Stimulated activated CD8-positive, alpha-beta memory T cell treated with anti-CD3 and anti-CD28 coated beads, Interleukin-4, amount 100 ng/mL, for 24 hours (primary cell): Measurements from ENCODE around the gene SSNA1.

Source experiments
- DNase-seq: peaks from one replicate; pipeline ENCODE4 v3.0.0-alpha.2; 2020; ENCODE audit warnings: low read depth

SSNA1 gene

GRCh38 chr9:137182836-137183235 is 5.6 kb upstream of the SSNA1 start:
- no peak for DNase-seq

- DNase-seq, result no peak
Measured at GRCh38 chr9:137183980-137184595, 4.4 kb upstream of the SSNA1 start.

GRCh38 chr9:137184881-137185660 is 3.4 kb upstream of the SSNA1 start:
- DNase-seq, result no peak

DNA sequence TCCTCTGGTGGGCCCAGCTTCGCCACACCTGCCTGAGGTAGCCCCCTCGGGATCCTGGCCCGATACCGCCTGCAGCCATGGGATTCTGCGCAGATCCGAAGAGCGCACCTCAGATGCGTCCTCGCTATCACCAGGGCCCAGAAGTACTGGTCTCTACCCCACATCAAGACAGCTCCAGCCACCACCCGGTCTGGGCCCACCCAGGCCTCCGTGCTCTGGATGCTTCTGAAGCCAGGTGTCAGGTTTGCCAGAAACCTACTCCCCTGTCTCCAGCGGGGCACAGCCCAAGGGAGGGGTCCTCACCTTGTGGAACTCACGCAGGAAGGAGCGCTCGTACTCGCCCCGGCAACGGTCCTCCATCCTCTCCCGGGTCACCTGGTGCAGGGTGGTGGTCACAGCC is 2.6 kb upstream of the SSNA1 start:
- DNase-seq, result no peak

GRCh38 chr9:137186385-137186784 is 2.1 kb upstream of the SSNA1 start:
- DNase-seq, result no peak

DNA sequence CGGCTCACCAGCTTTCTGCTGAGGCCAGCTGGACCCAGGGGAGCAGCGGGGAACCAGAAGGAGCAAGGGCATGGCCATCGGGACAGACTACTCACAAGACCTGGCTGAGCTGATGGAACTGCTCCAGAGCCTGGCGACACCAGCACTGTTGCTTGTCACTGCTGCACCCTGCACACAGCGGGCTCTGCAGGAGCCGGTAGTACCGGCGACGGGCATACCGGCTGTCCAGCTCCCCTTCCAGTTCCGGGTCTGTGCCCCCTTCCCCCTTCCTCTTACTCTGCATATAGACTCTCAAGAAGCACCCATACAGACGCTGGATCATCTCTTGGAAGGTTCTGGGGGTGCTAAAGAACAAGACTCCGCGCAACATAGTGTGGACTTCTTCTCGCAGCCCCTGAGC is 1.1 kb upstream of the SSNA1 start:
- DNase-seq, result no peak

DNA sequence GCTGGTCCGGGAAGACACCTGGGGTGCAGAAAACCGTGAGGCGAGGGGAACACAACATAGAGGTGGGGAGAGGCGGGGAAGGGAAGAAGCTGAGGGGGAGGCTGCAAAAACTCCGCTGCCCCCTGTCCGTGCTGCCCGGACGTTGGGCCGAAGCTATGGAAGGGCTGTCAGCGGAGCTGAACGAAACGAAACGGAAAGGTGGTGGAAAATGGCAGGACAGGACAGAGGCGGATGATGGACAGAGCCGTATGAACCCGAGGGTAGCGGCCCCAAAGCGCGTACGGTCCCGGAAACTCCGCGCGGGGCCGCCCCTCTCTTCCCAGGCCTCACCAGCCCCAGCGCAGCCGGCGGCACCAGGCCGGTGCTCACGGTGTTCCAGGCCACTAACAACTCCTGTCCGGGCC is 388 bp upstream of the SSNA1 start:
- DNase-seq, result no peak

- no peak for DNase-seq
Measured at GRCh38 chr9:137189297-137190295, 1.1 kb downstream of the SSNA1 start.

DNA sequence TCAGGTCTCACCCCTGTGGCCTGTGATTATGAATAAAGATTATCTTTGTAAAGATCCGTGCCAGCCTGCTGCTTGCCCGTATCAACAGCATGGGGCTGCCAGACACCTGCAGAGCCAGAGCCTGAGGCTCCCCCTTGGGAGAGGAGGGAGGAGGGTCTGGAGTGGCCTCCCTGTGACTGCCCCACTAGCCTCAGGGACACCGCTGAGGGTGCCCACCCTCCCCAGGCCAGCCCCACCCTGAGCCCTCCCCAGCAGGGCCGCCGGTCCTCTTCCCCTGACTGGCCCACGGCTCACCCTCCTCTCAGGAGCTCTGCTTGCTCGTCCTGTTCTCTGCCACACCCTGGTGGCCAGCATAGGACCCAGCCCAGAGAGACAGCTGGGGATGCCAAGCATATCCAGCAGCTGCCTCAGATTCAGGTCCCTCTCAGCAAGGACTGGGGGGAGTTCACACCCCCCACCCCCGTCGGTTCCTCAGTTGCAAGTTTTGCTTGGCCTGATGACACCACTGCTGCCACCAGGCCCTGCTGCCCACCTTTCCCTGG is 1.9 kb downstream of the SSNA1 start:
- no peak for DNase-seq

GRCh38 chr9:137191245-137191644 is 2.8 kb downstream of the SSNA1 start:
- DNase-seq, result no peak

DNA sequence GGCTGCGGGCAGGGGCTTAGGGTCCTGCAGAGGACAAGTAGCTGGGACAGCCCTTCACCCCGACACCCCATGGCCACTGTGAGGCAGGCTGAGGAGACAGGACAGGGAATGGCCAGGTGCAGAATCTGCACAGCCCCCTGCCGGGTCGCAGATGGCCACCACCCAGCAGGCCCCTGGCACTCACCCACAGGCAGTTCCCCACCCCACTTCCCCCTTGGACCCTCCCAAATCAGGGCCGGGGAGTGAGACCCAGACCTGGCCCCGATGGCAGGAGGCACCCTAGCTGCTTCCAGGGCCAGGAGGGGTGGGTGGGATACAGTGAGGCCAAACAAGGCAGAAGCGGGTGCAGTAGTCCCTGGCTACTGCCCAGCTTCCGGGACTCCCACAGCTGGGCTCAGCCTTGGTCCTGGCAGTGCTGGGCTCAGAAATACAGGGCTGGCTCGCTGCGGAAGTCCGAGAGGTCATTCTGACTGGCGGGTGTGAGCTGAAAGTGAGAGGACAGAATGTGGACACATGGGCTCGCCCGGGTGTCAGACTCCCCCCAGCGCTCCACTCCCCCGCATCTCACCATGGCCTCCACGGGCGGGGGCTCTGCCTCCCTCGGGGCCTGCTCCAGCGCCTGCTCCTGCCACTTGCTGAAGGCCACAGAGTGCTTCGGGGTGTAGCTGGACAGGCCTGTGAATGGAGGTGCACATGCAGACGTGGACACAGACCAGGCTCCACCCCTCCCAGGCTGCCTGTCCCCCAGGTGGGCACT is 3.4 kb downstream of the SSNA1 start:
- no peak for DNase-seq

DNA sequence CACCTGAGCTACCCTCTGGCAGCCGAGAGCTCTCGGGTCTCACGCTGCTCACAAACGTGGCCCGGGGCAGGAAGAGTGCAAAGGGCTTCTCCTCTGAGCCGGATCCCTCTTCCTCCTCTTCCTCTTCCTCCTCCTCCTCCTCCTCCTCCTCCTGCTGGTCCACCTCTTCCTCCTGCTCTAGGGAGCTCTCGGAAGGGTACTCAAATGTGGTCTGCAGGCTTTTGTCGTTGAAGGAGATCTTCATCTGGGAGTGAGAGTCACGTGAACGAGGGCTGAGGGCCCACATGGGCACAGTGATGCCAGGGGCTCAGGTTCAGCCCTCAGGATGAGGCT is 3.9 kb downstream of the SSNA1 start:
- DNase-seq, result no peak

GRCh38 chr9:137192859-137193258 is 4.4 kb downstream of the SSNA1 start:
- no peak for DNase-seq

DNA sequence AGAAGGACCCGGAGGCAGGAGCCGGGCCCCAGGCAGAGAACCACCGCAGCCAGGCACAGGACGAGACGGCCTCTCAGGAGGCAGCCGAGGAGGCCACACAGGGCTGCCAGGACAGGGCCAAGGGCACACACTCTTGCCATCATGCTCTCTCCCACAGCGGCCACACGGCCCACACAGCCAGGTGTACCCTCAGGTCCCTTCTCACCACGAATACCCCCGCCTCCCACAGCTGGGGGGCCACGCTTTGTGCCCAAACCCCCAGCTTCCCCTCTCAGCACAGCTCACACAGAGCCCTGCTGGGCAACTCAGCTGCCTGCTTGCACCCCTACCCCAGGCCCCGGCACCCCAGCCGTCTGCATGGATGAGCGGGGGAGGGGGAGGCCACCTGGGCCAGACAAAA is 5.3 kb downstream of the SSNA1 start:
- DNase-seq, result no peak

- no peak for DNase-seq
Measured at GRCh38 chr9:137194388-137194787, 5.9 kb downstream of the SSNA1 start.

- DNase-seq, result no peak
Measured at GRCh38 chr9:137194909-137195308, 6.4 kb downstream of the SSNA1 start.

DNA sequence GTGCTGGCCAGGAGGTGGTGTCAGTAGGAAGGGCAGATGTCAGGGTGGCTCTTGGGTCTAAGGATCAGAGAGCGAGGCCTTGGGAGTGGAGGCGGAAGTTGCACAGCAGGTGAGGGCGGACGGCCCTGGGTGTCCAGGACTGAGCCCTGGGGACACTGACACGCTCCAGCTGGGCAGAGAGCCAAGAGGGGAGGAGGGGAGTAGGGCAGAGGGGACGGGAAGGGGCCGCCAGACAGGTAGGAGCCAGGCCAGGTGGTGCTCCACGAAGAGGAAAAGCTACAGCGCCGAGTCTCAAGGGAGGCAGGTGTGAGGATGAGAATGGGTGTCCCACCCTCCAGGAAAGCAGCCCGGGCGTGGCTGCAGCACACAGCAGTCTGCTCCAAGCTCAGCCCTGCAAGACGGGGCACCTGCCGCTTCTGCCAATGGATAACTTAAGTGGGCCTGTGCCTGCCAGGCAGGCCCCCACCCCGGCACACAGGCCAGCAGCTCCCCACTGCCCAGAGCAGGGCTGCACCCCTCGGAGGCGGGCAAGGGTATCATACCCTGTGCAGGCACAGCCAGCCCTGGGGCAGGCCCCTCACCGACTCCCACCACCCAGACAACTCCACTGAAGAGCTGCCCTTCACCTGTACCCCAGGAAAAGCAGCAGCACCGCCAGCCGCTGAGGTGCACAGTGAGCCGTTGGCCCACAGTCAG is 7.2 kb downstream of the SSNA1 start:
- DNase-seq, result no peak

DNA sequence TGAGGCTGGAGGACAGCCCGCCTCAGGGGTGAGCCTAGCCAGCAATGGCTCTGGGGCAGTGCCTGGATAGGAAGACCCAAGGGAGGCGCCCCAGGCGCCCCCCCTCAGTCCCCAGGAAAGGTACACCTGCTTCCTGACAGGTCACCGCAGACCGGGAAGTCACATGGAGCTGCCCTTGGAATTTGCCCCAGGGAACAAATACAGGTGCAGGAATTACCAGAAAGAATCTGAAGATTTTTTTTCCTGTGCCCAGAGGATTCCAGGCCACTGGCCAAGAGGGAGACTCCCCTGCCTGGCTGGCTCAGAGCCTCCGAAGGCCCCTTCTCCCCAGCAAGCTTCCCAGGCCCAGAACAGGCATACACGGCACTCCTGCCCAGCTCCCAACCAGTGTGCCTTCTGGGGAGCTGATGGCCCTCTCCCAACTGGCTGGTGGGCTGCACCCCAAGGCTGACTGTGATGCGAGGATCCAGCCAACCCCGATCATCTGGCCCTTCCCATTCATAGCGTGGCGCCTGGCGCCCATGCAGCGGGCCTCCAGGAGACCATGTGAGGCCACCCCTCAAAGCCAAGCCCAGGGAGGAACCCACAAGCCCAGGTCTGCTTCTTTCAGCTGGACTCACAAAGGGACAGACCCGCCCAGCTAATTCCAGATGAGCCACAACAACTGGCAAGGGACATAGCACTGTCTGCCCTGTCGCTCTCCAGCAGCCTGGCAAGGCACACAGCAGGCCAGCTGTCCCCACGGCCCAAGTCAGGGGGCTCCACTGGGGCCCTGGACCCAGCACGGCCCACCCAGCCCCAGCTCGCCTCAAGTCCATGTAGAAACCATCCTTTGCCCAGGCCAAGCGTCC is 9.8 kb downstream of the SSNA1 start:
- DNase-seq, result no peak

DNA sequence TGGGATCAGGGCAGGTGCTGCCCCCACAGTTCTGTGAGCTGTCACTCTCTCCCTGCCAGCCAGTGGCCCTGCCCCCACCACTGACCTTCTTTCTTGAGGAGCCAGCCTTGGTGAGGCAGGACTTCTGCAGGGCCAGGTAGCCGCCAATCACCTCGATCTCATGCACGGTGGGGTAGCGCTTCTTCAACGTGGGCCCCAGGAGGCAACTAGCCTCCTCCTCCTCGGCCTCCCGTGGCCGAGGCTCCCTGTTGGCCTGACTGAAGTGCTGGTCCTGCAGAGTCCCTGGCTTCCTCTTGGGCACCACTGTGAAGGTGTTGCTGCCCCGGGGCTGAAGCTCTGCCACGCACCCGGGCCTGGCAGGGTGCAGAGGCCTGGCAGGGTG is 10.4 kb downstream of the SSNA1 start:
- no peak for DNase-seq

DNA sequence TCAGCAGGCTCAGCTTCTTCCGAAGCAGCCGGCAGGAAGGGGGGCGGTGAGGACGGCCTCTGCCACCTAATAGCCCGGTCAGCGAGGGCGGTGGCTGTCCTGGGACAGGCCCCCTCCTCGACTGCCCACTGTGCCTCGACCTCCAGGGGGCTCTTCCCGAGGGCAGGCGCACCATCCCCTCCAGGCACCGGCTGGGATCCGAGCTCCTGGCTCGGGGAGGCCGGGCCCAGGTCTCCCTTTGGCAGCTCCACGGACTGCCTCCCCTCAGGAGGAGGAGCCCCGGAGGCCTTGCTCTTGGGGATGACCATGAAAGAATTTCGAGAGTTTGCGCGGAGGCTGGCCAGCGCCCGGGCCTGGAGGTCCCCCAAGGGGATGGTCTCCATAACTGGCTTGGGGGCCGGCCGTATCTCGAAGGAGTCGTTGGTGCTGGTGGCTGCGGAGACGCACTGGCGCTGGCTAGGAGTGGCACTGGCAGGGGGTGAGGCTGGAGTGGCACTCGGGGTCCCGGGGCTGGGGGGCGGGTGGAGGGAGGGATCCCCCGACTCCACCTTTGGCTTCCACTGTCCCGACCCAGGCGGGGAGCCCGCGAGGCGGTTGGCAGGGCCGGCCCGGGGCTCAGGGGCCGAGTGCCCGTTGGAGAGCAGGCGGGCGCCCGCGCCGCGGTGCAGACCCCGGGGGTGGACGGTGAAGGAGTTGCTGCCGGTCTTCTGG is 11.1 kb downstream of the SSNA1 start:
- DNase-seq, result no peak
